ENCODE measurements around the gene UBXN2A. TPM values are rescaled to one million over a fixed set of nuclear protein-coding genes. Genes with fewer than 3 reads are reported as not detected.

UBXN2A gene
- total and polyA plus RNA-seq, 10 of the 15 experiments (the other 5 are each of a cell fraction or from before 2014, with no cell fraction given): 3.7 to 23.5 (median 14.6) TPM

DNA sequence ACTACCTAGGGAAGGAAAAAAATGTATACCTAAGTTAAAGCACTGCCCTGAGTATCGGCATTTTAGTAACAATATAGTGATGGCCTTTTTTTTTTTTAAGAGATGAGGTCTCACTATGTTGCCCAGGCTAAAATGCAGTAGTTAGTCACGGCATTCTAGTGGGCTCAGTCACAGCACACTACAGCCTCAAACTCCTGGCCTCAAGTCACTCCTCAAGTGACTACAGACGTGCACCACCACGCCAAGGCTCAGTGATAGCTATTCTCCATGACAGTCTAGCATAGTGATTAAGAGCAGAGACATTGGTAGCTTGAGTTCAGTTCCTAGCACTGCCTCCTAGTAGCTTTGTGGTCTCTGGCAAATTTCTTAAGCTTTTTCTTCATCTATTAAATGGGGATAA, 27.6 kb downstream of the UBXN2A start (continued):
- no peak for TF ChIP-seq SMC3 (IDR thresholded peaks at IDR 0.05; ENCODE audit: borderline replicate concordance, low read length)
- no peak for TF ChIP-seq RB1 (IDR thresholded peaks at IDR 0.05; ENCODE audit: borderline replicate concordance)
- TF ChIP-seq ATF7 (IDR thresholded peaks at IDR 0.05; ENCODE audit: low read depth): no peak
- TF ChIP-seq RBBP5 (conservative IDR thresholded peaks at IDR 0.05): no peak
- no peak for TF ChIP-seq SPI1 (IDR thresholded peaks at IDR 0.05; ENCODE audit: borderline replicate concordance, insufficient read depth, low read depth, low read length)
- TF ChIP-seq NR2C1 (IDR thresholded peaks at IDR 0.05): no peak
- no peak for TF ChIP-seq HDAC6 (IDR thresholded peaks at IDR 0.05; ENCODE audit: unreplicated experiment)
- no peak for TF ChIP-seq ZZZ3 (IDR thresholded peaks at IDR 0.05; ENCODE audit: control insufficient read depth, insufficient read length, low read depth)
- no peak for TF ChIP-seq BHLHE40 (IDR thresholded peaks at IDR 0.05; ENCODE audit: borderline replicate concordance in 1 of 2, low read depth in 2 of 2, low read length in 1 of 2)
- no peak for TF ChIP-seq TCF7 (IDR thresholded peaks at IDR 0.05; ENCODE audit: borderline replicate concordance)

DNA sequence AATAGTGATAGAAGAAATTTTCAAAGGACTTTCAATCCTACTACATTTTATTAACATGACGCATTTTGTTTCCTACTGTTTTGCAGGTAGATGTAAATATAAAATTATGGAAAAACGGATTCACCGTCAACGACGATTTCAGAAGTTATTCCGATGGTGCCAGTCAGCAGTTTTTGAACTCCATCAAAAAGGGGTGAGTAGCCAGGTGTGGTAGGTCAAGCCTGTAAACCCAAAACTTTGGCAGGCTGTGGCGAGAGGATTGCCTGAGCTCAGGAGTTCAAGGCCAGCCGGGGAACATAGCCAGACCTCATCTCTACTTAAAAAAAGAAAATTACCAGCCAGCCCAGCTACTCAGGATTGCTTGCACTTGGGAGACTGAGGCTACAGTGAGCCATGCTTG, 36.6 kb downstream of the UBXN2A start:
- Histone ChIP-seq H3K9ac (ENCODE audit: control insufficient read depth, insufficient read depth, low read length) (no peak overlapping the region), H3K27ac (ENCODE audit: control insufficient read depth, insufficient read depth) (no peak overlapping the region), H3K4me3 (no peak overlapping the region), H2AFZ (ENCODE audit: control insufficient read depth, low read depth, low read length) (no peak overlapping the region), H3K27me3 (replicated peaks in 1 of 2; ENCODE audit: control insufficient read depth in 2 of 2, insufficient read depth in 2 of 2, low read length in 1 of 2) (no peaks in the 10 kb centered on the region), H3K4me2 (ENCODE audit: control insufficient read depth, insufficient read depth) (no peak overlapping the region), H3K9me3 (replicated peaks; ENCODE audit: control insufficient read depth, insufficient read depth, low read length) (no peaks in the 10 kb centered on the region), H3K79me2 (ENCODE audit: control insufficient read depth, insufficient read depth, low read length) (no peaks in the 10 kb centered on the region), H4K20me1 (ENCODE audit: control insufficient read depth, insufficient read depth) (no peaks in the 10 kb centered on the region), H3K36me3 (ENCODE audit: control insufficient read depth in 2 of 2, insufficient read depth in 2 of 2, low read length in 1 of 2) (peaks cover 5 to 6% of the 10 kb centered on the region in 2 experiments; a peak in 3 of 4 replicates), H3K4me1 (ENCODE audit: control insufficient read depth, insufficient read depth, low read length) (no peaks in the 10 kb centered on the region)
- no peak for FAIRE-seq
- no peak for ATAC-seq
- ChIA-PET SMC1A (ENCODE audit: uncharacterized antibody, unreplicated experiment) (no interaction called here), POLR2A (interaction anchor here (0.7 kb wide), 1 partner anchor 27 kb away, joined by 3 read pairs; no protein-coding TSS in a partner anchor), RAD21 (ENCODE audit: unreplicated experiment) (no interaction called here), CTCF (no interaction called here)
- WGBS (ENCODE audit: insufficient coverage, insufficient replicate concordance, low lambda C conversion rate, missing lambda C conversion rate): 99% methylated on average over 8 of the region's 8 CpGs
- BruUV-seq (replicated peaks): no TSS peak
- DNase-seq (ENCODE audit: low read depth, low spot score): no peak
- in situ Hi-C loops (cut with MboI) (no loop called here), intact Hi-C loops (cut with micrococcal nuclease; ENCODE audit: unreplicated experiment) (no loop called here)
- TF ChIP-seq CBX3 (IDR thresholded peaks at IDR 0.05; ENCODE audit: borderline replicate concordance, low read depth): no peak
- TF ChIP-seq KLF5 (IDR thresholded peaks at IDR 0.05; ENCODE audit: partially characterized antibody): no peak
- TF ChIP-seq TARDBP (IDR thresholded peaks at IDR 0.05; ENCODE audit: borderline replicate concordance): no peak
- no peak for TF ChIP-seq EED (IDR thresholded peaks at IDR 0.05; ENCODE audit: low read depth)
- no peak for TF ChIP-seq JUNB (IDR thresholded peaks at IDR 0.05)
- TF ChIP-seq, protein P1, sequence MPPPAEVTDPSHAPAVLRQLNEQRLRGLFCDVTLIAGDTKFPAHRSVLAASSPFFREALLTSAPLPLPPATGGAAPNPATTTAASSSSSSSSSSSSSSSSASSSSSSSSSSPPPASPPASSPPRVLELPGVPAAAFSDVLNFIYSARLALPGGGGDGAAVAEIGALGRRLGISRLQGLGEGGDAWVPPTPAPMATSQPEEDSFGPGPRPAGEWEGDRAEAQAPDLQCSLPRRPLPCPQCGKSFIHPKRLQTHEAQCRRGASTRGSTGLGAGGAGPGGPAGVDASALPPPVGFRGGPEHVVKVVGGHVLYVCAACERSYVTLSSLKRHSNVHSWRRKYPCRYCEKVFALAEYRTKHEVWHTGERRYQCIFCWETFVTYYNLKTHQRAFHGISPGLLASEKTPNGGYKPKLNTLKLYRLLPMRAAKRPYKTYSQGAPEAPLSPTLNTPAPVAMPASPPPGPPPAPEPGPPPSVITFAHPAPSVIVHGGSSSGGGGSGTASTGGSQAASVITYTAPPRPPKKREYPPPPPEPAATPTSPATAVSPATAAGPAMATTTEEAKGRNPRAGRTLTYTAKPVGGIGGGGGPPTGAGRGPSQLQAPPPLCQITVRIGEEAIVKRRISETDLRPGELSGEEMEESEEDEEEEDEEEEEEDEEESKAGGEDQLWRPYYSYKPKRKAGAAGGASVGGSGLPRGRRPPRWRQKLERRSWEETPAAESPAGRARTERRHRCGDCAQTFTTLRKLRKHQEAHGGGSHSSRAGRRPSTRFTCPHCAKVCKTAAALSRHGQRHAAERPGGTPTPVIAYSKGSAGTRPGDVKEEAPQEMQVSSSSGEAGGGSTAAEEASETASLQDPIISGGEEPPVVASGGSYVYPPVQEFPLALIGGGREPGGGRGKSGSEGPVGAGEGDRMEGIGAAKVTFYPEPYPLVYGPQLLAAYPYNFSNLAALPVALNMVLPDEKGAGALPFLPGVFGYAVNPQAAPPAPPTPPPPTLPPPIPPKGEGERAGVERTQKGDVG (CRISPR knock-in tag; IDR thresholded peaks at IDR 0.05): no peak
- TF ChIP-seq SMC3 (IDR thresholded peaks at IDR 0.05; ENCODE audit: borderline replicate concordance, low read length): no peak
- TF ChIP-seq, protein P2, sequence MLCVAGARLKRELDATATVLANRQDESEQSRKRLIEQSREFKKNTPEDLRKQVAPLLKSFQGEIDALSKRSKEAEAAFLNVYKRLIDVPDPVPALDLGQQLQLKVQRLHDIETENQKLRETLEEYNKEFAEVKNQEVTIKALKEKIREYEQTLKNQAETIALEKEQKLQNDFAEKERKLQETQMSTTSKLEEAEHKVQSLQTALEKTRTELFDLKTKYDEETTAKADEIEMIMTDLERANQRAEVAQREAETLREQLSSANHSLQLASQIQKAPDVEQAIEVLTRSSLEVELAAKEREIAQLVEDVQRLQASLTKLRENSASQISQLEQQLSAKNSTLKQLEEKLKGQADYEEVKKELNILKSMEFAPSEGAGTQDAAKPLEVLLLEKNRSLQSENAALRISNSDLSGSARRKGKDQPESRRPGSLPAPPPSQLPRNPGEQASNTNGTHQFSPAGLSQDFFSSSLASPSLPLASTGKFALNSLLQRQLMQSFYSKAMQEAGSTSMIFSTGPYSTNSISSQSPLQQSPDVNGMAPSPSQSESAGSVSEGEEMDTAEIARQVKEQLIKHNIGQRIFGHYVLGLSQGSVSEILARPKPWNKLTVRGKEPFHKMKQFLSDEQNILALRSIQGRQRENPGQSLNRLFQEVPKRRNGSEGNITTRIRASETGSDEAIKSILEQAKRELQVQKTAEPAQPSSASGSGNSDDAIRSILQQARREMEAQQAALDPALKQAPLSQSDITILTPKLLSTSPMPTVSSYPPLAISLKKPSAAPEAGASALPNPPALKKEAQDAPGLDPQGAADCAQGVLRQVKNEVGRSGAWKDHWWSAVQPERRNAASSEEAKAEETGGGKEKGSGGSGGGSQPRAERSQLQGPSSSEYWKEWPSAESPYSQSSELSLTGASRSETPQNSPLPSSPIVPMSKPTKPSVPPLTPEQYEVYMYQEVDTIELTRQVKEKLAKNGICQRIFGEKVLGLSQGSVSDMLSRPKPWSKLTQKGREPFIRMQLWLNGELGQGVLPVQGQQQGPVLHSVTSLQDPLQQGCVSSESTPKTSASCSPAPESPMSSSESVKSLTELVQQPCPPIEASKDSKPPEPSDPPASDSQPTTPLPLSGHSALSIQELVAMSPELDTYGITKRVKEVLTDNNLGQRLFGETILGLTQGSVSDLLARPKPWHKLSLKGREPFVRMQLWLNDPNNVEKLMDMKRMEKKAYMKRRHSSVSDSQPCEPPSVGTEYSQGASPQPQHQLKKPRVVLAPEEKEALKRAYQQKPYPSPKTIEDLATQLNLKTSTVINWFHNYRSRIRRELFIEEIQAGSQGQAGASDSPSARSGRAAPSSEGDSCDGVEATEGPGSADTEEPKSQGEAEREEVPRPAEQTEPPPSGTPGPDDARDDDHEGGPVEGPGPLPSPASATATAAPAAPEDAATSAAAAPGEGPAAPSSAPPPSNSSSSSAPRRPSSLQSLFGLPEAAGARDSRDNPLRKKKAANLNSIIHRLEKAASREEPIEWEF (IDR thresholded peaks at IDR 0.05; ENCODE audit: insufficient replicate concordance, low read depth, low read length): no peak
